CD14-positive monocyte (primary cell): ENCODE measurements around the gene COL9A3. TPM values are rescaled to one million over a fixed set of nuclear protein-coding genes. Genes with fewer than 3 reads are reported as not detected.

Experiments used
- DNase-seq, 3 donors: peaks; one replicate each; pipeline ENCODE4 v3.0.0-alpha.2; 2011 to 2022
- H2AFZ ChIP-seq: 2 replicates; pipeline ENCODE4 v1.6.0; 2012; ENCODE audit warnings: mild to moderate bottlenecking, low read depth, low read length, inconsistent platforms; ENCODE audit not compliant: insufficient read depth, poor library complexity, severe bottlenecking
- H3K27ac ChIP-seq, 2 donors: 1 replicate in 1 of 2; 2 replicates in 1 of 2; pipeline ENCODE4 v1.5.1; 2012 to 2013; ENCODE audit warnings: low read length in 2 of 2, control low read depth in 1 of 2, inconsistent platforms in 1 of 2, low read depth in 1 of 2, mild to moderate bottlenecking in 1 of 2
- H3K27me3 ChIP-seq, 2 donors: one replicate each; pipeline versions ENCODE4 v1.6.0 to v1.6.1; 2011 to 2013; ENCODE audit warnings: low read length in 2 of 2; ENCODE audit not compliant: control insufficient read depth in 2 of 2, insufficient read depth in 2 of 2
- H3K36me3 ChIP-seq, 2 donors: replicated peaks in 1 of 2; 1 replicate in 1 of 2; 2 replicates in 1 of 2; pipeline versions ENCODE4 v1.5.1 to v1.6.1; 2012 to 2013; ENCODE audit warnings: low read length in 2 of 2, control low read depth in 1 of 2, inconsistent platforms in 1 of 2, mild to moderate bottlenecking in 1 of 2; ENCODE audit not compliant: insufficient read depth in 2 of 2, control insufficient read depth in 1 of 2
- H3K4me1 ChIP-seq, 2 donors: 1 replicate in 1 of 2; 2 replicates in 1 of 2; pipeline versions ENCODE4 v1.5.1 to v1.6.1; 2012 to 2013; ENCODE audit warnings: low read length in 2 of 2, control low read depth in 1 of 2, inconsistent platforms in 1 of 2, mild to moderate bottlenecking in 1 of 2, moderate library complexity in 1 of 2; ENCODE audit not compliant: insufficient read depth in 2 of 2, control insufficient read depth in 1 of 2
- H3K4me2 ChIP-seq: replicated peaks from 2 replicates; pipeline ENCODE3; 2012; ENCODE audit warnings: low read length, moderate library complexity, mild to moderate bottlenecking; ENCODE audit not compliant: poor library complexity, severe bottlenecking; ENCODE audit errors: extremely low read depth
- H3K4me3 ChIP-seq, 3 experiments: fragments of 200-600 bp in 1 of 3; sonication (generic) in 1 of 3; replicated peaks in 1 of 3; 1 replicate in 2 of 3; 2 replicates in 1 of 3; pipeline ENCODE4 v1.5.1; 2011 to 2013; ENCODE audit warnings: low read length in 3 of 3, mild to moderate bottlenecking in 3 of 3, control low read depth in 2 of 3, low read depth in 2 of 3, inconsistent platforms in 1 of 3, moderate library complexity in 1 of 3
- H3K79me2 ChIP-seq: 2 replicates; pipeline ENCODE4 v1.6.0; 2012; ENCODE audit warnings: mild to moderate bottlenecking, control low read depth, inconsistent platforms, low read length, moderate library complexity; ENCODE audit not compliant: insufficient read depth
- H3K9ac ChIP-seq: 2 replicates; pipeline ENCODE4 v1.6.0; 2017; ENCODE audit warnings: low read length, mild to moderate bottlenecking; ENCODE audit not compliant: insufficient read depth, poor library complexity, severe bottlenecking
- H3K9me3 ChIP-seq, 2 donors: replicated peaks in 1 of 2; 1 replicate in 1 of 2; 2 replicates in 1 of 2; pipeline versions ENCODE4 v1.5.1 to v1.6.1; 2012 to 2013; ENCODE audit warnings: low read length in 2 of 2, control low read depth in 1 of 2; ENCODE audit not compliant: control insufficient read depth in 1 of 2, insufficient read depth in 1 of 2
- H4K20me1 ChIP-seq: 2 replicates; pipeline ENCODE4 v1.6.0; 2012; ENCODE audit warnings: mild to moderate bottlenecking, low read length, control low read depth, moderate library complexity; ENCODE audit not compliant: insufficient read depth
- H3K27ac Mint-ChIP-seq, 7 donors: one replicate each; pipeline ENCODE4 v1.8.0; 2020; ENCODE audit warnings: mild to moderate bottlenecking in 7 of 7, mixed read lengths in 7 of 7, moderate library complexity in 6 of 7, inconsistent platforms in 2 of 7
- H3K27me3 Mint-ChIP-seq, 3 donors: one replicate each; pipeline ENCODE4 v1.8.0; 2021 to 2022; ENCODE audit warnings: low read depth in 3 of 3, mild to moderate bottlenecking in 3 of 3, mixed read lengths in 3 of 3, moderate library complexity in 3 of 3, inconsistent platforms in 1 of 3
- H3K36me3 Mint-ChIP-seq, 2 donors: one replicate each; pipeline ENCODE4 v1.8.0; 2020; ENCODE audit warnings: mixed read lengths in 2 of 2, inconsistent platforms in 1 of 2, mild to moderate bottlenecking in 1 of 2
- H3K4me1 Mint-ChIP-seq: one replicate; pipeline ENCODE4 v1.8.0; 2020; ENCODE audit warnings: mild to moderate bottlenecking, mixed read lengths
- H3K4me3 Mint-ChIP-seq, 2 donors: one replicate each; pipeline ENCODE4 v1.8.0; 2020; ENCODE audit warnings: mild to moderate bottlenecking in 2 of 2, mixed read lengths in 2 of 2, moderate library complexity in 1 of 2
- H3K9me3 Mint-ChIP-seq, 7 donors: one replicate each; pipeline ENCODE4 v1.8.0; 2020 to 2022; ENCODE audit warnings: mixed read lengths in 7 of 7, mild to moderate bottlenecking in 6 of 7, moderate library complexity in 6 of 7, inconsistent platforms in 2 of 7
- CTCF ChIP-seq: fragments of 200-600 bp; IDR thresholded peaks from one replicate; pipeline ENCODE4 v1.8.0; 2022; ENCODE audit warnings: antibody characterized with exemption, mild to moderate bottlenecking
- WGBS: methylation state at CpG from one replicate; pipeline ENCODE4 v1.1.5; 2013; ENCODE audit warnings: missing lambda C conversion rate; ENCODE audit not compliant: insufficient coverage; 5-methylcytosine and 5-hydroxymethylcytosine counted together
- intact Hi-C, 2 donors: fragments of 100-400 bp; cut with micrococcal nuclease; formaldehyde crosslinking; loops; one replicate each; pipeline versions ENCODE4 v1.15.0 to v1.15.1; 2023
- polyA plus RNA-seq, 3 donors: library from polyadenylated mRNA; depleted of rRNA in 1 of 3; unstranded in 2 of 3; stranded (reverse) in 1 of 3; fragments of 300-500 nt in 2 of 3; fragments of >200 nt in 1 of 3; fragmentation: Illumina TruSeq in 2 of 3; gene quantifications; 1 replicate in 2 of 3; 2 replicates in 1 of 3; pipeline ENCODE4 v1.2.3, GENCODE V29; 2012 to 2021

COL9A3 gene
- polyA plus RNA-seq, 3 donors: 1.8 to 4.4 (median 2.6) TPM

DNA sequence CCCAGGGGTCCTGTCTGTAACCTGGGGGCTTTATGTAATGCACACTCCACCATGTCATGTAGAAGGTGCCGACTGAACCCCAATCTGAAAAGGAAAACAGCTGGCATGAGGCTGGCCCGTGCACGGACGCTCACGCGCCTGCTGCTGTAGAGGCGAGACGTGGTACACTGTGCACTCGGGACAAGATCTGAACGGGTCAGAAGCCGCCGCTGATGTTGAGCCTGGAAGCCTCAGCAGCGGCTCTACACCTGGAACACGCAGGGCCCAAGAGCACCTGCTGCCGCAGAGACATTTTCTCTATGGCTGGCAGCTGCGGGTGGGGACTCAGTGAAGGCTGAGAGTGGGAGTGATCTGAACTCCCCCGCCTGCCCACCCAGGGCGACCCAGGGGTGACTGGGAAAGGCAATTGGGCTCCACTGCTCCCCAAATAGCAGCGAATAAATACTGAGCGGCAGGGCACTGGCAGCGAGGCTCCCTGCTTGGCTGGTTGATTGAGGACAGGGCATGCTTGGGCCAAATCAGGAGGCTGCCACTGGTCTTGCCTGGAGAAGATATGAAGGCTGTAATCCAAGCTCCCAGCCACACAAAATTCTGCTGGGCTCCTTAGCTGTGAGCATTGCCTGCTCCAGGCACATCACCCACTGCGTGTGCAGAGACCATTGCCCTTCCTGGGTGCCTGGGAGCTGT is 14.7 kb upstream of the COL9A3 start:
- Mint-ChIP-seq H3K27me3 (peaks cover 0 to 7% (median 2%) of the 10 kb centered on the region in 3 donors), H3K9me3 (peaks cover 0 to 3% (median 0%) of the 10 kb centered on the region in 7 donors), H3K4me1 (peaks cover 60% of the 10 kb centered on the region), H3K27ac (peak overlapping the region in 3 of 7 donors; percentile 40 to 85 (median 82)), H3K4me3 (no peak overlapping the region), H3K36me3 (peaks cover 43 to 49% of the 10 kb centered on the region in 2 donors)
- Histone ChIP-seq H3K27me3 (no peaks in the 10 kb centered on the region), H3K27ac (peak overlapping the region in 1 of 2 donors; percentile 5), H3K9me3 (no peaks in the 10 kb centered on the region), H4K20me1 (peaks cover 28% of the 10 kb centered on the region), H3K4me2 (peak overlapping the region; percentile 45), H2AFZ (no peak overlapping the region), H3K4me1 (peaks cover 57 to 61% of the 10 kb centered on the region in 2 donors), H3K9ac (no peak overlapping the region), H3K4me3 (peak overlapping the region in 1 of 3 experiments; percentile 51), H3K36me3 (peaks cover 32 to 41% of the 10 kb centered on the region in 2 donors), H3K79me2 (peaks cover 37% of the 10 kb centered on the region)
- 97% methylated on average over 21 of the region's 22 CpGs for WGBS
- DNase-seq: no peak
- TF ChIP-seq CTCF: no peak
- intact Hi-C loops: loop anchor here (5.0 to 10.0 kb wide), 4 partner anchors 55 to 657 kb away; partner anchors contain the start of genes ADRM1 (in 1 of the 2), PSMA7 (in 1 of the 2), RPS21 (in 1 of the 2) and SS18L1 (in 1 of the 2)

GRCh38 chr20:62804021-62804626 is 12.7 kb upstream of the COL9A3 start:
- Histone ChIP-seq H3K9ac (peak overlapping the region; percentile 90), H3K79me2 (peaks cover 44% of the 10 kb centered on the region), H3K4me2 (peak overlapping the region; percentile 94), H3K36me3 (peaks cover 48 to 50% of the 10 kb centered on the region in 2 donors), H3K9me3 (no peaks in the 10 kb centered on the region), H3K27me3 (no peaks in the 10 kb centered on the region), H4K20me1 (peaks cover 38% of the 10 kb centered on the region), H3K4me1 (peaks cover 56 to 58% of the 10 kb centered on the region in 2 donors), H2AFZ (peak overlapping the region; percentile 74), H3K4me3 (peak overlapping the region; percentile 29 to 88 (median 33)), H3K27ac (peak overlapping the region; percentile 3 to 49)
- Mint-ChIP-seq H3K27me3 (peaks cover 0 to 7% (median under 1%) of the 10 kb centered on the region in 3 donors), H3K9me3 (peaks cover 0 to under 1% (median 0%) of the 10 kb centered on the region in 7 donors), H3K36me3 (peaks cover 41 to 57% of the 10 kb centered on the region in 2 donors), H3K4me1 (peaks cover 53% of the 10 kb centered on the region), H3K4me3 (peak overlapping the region; percentile 77 to 86), H3K27ac (peak overlapping the region; percentile 54 to 93 (median 88))
- intact Hi-C loops: loop anchor here (5.0 to 10.0 kb wide), 4 partner anchors 53 to 659 kb away; partner anchors contain the start of genes ADRM1 (in 1 of the 2), PSMA7 (in 1 of the 2), RPS21 (in 1 of the 2) and SS18L1 (in 1 of the 2)
- WGBS: 51% methylated on average over 3 of the region's 25 CpGs
- no peak for DNase-seq
- TF ChIP-seq CTCF: no peak
